Left ventricle myocardium superior (tissue), 1 donor: ENCODE data around the gene HERC3. TPM values are rescaled to one million over a fixed set of nuclear protein-coding genes. Genes with fewer than 3 reads are reported as not detected.

ENCODE experiments used
- ATAC-seq: fragments of 200-7000 bp; cut with Tn5 transposase; one replicate; pipeline ENCODE4 v1.9.1; 2020; ENCODE audit warnings: mild to moderate bottlenecking, moderate library complexity
- DNase-seq: peaks from one replicate; pipeline ENCODE4 v3.0.0-alpha.2; 2020
- intact Hi-C: fragments of 100-400 bp; cut with micrococcal nuclease; formaldehyde crosslinking; loops from one replicate; pipeline ENCODE4 v1.11.0; 2022
- total RNA-seq: library from RNA; stranded (reverse); fragmentation: NEBNext Ultra II Directional; extraction: Animal tissue kit (Norgen Biotek cat#: 25700); gene quantifications from one replicate; pipeline ENCODE4 v1.2.1, GENCODE V29; 2021
- donor health status: DM: no; HTN: yes; CAD: no; lungs with severe emphysema.

HERC3 gene
- total RNA-seq, 1 donor from 2014 or later, result 61.9 TPM

DNA sequence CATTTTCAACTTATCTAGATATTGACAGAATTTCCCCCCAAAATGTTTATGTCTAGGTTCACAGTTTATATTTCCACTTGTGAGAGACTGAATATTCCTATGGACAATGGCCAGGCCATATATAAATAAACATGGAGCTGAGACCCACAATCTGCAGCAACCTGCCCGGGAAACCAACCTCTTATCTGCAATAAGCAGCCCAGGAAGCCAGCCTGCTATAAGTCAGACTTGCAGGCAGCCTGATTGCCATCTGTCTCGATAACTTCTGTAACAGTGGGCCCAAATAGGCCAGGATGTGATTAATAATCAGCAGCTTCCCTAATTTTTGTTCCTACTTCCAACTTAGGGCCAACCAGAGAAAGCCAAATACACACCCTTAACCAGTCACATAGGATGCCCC is 110.5 kb downstream of the HERC3 start:
- ATAC-seq (no peak), DNase-seq (no peak)
- intact Hi-C loops, result no loop called here

DNA sequence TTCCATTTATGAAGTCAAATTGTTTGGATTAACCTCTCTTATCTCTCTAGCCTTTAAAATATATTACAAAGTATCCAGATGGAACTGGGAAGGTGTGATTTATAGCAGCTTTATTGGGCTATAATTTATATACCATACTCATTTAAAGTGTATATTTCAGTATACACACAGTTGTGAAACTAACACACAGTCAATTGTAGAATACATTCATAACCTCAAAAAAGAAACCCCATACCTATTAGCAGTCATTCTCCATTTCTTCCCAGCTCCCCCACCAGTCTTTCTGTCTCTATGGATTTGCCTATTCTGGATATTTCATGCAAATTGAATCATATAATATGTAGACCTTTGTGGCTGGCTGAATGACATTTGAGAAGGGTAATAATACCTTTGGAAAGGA is 112.9 kb downstream of the HERC3 start:
- intact Hi-C loops, result loop anchor here (5.0 kb wide), 1 partner anchor 317 kb away; no protein-coding TSS in a partner anchor
- DNase-seq (no peak), ATAC-seq (no peak)

- ATAC-seq, result no peak
- DNase-seq, result no peak
- intact Hi-C loops, result loop anchor here (5.0 kb wide), 1 partner anchor 316 kb away; no protein-coding TSS in a partner anchor
Observed at GRCh38 chr4:88705805-88706492, 113.7 kb downstream of the HERC3 start.

GRCh38 chr4:88706574-88706973 is 114.3 kb downstream of the HERC3 start:
- intact Hi-C loops, result loop anchor here (5.0 kb wide), 1 partner anchor 316 kb away; no protein-coding TSS in a partner anchor
- ATAC-seq (peak; percentile 90), DNase-seq (no peak)

DNA sequence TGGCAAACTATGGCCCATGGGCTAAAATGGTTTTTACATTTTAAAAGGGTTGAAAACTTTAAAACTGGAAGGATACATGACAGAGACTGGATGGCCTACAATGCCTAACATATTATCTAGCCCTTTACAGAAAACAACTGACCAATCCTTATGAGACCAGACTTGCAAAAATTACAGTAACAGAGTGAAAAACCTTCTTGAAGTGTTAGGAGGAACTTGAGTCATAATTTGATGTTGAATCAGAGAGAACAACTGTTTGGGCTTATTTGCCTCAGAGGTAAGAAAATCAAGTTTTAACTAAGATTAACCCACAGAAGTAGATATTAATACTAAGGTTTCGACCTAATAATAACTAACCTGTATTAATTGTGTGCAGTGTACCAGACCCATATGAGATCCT is 117.7 kb downstream of the HERC3 start:
- DNase-seq, result no peak
- ATAC-seq, result no peak
- intact Hi-C loops, result loop anchor here (5.0 kb wide), 1 partner anchor 312 kb away; no protein-coding TSS in a partner anchor

GRCh38 chr4:88713782-88714181 is 121.5 kb downstream of the HERC3 start:
- ATAC-seq, result no peak

DNA sequence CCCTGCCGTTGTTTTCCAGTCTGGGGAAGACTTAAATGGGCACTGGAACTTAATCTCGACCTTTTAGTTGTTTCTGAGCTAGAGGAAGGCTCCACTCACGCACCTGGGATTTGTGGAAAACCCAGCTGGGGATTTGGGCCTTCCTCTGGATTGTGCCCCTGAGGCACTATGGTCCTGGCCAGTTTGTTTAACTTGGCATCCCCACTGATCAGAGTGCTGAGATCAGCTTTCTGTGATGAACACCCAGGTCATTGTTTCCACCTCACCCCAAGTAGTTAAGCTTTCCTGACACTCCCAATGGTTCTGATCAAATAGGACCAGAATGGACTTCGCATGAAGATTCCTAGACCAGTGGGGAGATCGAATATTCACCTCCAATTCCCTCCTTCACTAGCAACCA is 125.8 kb downstream of the HERC3 start:
- intact Hi-C loops, result no loop called here
- DNase-seq (no peak), ATAC-seq (no peak)

More at GRCh38 chr4:88713782-88714181, 121.5 kb downstream of the HERC3 start:
- intact Hi-C loops, result no loop called here
- no peak for DNase-seq

- no peak for DNase-seq
- intact Hi-C loops, result no loop called here
Observed at GRCh38 chr4:88719381-88719780, 127.1 kb downstream of the HERC3 start.

DNA sequence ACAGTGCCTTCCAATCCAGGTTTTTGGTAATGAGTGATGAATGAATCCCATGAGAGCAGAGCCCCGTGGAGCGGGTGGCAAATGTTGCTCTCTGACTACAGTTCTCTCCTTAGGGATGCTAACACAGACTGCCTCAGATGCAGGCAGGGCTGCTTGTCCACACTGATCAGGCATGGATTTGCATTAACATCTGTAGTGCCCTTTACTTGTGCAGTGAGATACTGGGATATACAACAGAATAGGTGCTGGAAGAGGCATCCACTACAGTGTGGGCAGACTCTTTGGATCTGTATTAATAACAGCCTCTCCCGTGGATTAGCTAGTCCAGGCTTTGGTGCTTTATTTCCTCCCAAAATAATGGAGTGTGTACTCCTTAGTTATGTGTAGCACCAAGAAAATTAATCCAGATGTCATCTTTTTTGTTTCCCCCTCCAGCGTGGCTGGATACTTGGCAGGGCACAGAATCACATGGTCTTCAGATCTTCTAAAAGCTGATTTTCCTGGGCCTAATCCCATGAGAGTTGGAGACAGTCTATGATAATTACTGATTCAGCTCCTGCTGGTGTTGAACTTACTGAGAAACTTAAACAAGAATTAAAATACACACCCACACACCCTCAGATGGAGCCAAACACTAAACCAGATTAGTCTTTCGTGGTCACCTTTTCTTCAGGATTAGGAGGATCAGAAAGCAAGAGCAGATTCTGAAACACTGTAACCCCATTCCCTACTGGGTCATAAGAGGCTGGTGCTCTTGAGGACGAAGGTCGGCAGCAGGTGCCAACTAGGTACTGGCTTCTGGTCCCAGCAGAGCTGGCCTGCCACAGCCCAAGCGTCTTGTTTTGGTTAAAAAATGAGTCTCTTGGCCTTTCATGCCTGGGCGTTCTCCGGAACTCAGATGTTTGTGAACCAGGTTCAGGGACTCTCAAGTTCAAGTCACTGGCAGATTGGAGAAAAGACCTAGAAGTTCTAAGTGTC is 128.5 kb downstream of the HERC3 start:
- intact Hi-C loops, result no loop called here
- DNase-seq (no peak), ATAC-seq (peak; percentile 30)

More at GRCh38 chr4:88719381-88719780, 127.1 kb downstream of the HERC3 start:
- ATAC-seq, result no peak

DNA sequence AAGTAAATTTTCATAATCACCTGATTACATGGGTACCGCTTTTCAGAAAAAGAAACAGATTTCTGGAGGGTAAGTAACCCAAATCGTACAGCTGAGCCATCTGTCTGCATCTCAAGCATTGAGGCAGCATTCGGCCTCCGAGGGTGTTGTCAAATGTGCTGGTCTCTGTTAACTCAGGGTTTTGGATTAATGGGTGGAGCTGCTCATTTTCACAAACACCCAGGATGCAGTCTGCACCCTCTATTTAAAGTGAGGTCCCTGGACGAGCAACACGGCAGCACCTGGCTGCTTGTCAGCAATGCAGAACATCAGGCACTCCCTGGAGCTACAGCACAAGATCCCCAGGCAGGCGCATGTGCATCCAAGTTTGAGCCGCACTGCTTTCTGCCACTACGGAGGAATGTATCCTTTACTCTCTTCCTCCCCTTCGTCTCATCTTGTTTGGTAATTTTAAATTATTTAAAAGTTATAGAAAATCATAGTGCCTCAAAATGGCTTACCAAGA is 130.0 kb downstream of the HERC3 start:
- intact Hi-C loops, result no loop called here
- ATAC-seq, result peak; percentile 72
- peak; percentile 69 for DNase-seq

- intact Hi-C loops, result no loop called here
- ATAC-seq, result peak; percentile 81
- DNase-seq, result peak; percentile 61
Observed at GRCh38 chr4:88722828-88723227, 130.5 kb downstream of the HERC3 start.

GRCh38 chr4:88724406-88724805 is 132.1 kb downstream of the HERC3 start:
- intact Hi-C loops, result no loop called here
- DNase-seq, result no peak
- ATAC-seq, result no peak

- intact Hi-C loops, result no loop called here
- DNase-seq (no peak), ATAC-seq (no peak)
Observed at GRCh38 chr4:88725143-88725542, 132.9 kb downstream of the HERC3 start.

GRCh38 chr4:88725986-88726385 is 133.7 kb downstream of the HERC3 start:
- intact Hi-C loops, result no loop called here
- no peak for DNase-seq
- no peak for ATAC-seq

- ATAC-seq, result peak; percentile 84
- intact Hi-C loops, result no loop called here
- DNase-seq, result peak; percentile 55
Observed at GRCh38 chr4:88728146-88728545, 135.9 kb downstream of the HERC3 start.

- no peak for DNase-seq
- ATAC-seq, result no peak
- intact Hi-C loops, result no loop called here
Observed at GRCh38 chr4:88729146-88729760, 137.0 kb downstream of the HERC3 start.

- intact Hi-C loops, result no loop called here
- DNase-seq, result no peak
- no peak for ATAC-seq
Observed at GRCh38 chr4:88730811-88731210, 138.5 kb downstream of the HERC3 start.

DNA sequence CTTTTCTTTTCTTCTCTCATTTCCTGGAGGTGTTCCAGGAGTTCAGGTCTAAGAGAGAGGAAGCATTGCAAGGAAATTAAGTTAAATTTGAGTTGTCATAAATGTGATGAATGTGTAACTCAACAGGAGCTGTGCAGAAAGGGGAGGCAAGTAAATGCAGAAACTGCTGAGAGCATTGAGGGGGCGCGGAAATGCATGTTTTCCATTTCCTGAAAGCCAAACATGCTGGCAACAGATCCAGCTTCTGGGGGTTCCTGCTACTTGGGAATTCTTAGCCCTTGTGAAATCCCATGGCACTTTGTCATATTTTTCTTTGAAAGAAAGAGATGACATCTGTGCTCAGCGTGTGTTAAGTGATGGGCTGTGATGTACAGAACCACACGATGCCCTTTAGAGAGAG is 139.1 kb downstream of the HERC3 start:
- no peak for DNase-seq
- ATAC-seq, result no peak
- intact Hi-C loops, result no loop called here

DNA sequence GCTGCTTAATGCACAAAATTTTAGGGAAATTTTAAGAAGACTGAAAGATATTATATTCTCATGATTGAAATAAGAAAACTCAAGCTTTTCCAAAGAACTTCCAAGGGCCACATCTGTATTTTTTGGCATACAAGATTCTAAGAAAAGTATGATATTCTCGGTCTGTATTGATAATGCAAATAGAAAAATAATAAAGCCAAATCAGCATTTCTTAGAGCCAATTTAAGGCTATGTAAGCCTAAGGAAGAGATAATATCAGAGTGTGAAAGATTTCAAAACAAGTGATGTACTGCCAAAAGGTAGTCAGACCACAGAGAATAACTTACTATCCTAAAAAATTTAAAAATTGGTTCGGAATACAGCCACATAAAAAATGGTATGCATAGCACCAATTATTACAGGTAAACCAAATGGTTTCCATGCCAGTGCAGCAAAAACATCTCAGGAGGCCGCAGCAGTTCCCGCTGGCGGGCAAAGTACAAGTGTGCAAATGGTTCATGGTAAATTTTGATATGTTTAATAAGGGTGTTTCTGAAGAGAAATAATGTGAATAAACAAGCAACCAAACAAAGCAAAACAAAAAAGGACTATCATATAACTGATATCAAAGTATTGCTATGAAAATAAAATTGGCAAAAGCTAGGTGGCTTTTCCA is 140.6 kb downstream of the HERC3 start:
- intact Hi-C loops, result no loop called here
- no peak for DNase-seq
- ATAC-seq, result no peak
